Activated naive CD4-positive, alpha-beta T cell treated with anti-CD3 and anti-CD28 coated beads, Interleukin-2, amount 50 U/mL, for 24 hours (primary cell): ENCODE measurements around the gene CCDC9.
A peak's percentile ranks its signal among the peaks of the same experiment; 100 is the strongest.
"Not testable (repeated sequence)": the region's sequence is repeated elsewhere in the genome, so short reads cannot be mapped to it uniquely, and the experiment has no call there.

Source experiments
- H3K27ac Mint-ChIP-seq: one replicate; pipeline ENCODE4 v1.8.0; 2021; ENCODE audit warnings: mild to moderate bottlenecking, mixed read lengths
- H3K27me3 Mint-ChIP-seq: one replicate; pipeline ENCODE4 v1.8.0; 2021; ENCODE audit warnings: mixed read lengths
- H3K36me3 Mint-ChIP-seq: one replicate; pipeline ENCODE4 v1.8.0; 2021; ENCODE audit warnings: mixed read lengths
- H3K4me1 Mint-ChIP-seq: one replicate; pipeline ENCODE4 v1.8.0; 2021; ENCODE audit warnings: mixed read lengths
- H3K4me3 Mint-ChIP-seq: one replicate; pipeline ENCODE4 v1.8.0; 2021; ENCODE audit warnings: mild to moderate bottlenecking, mixed read lengths
- H3K9me3 Mint-ChIP-seq: one replicate; pipeline ENCODE4 v1.8.0; 2021; ENCODE audit warnings: mixed read lengths

Gene CCDC9

DNA sequence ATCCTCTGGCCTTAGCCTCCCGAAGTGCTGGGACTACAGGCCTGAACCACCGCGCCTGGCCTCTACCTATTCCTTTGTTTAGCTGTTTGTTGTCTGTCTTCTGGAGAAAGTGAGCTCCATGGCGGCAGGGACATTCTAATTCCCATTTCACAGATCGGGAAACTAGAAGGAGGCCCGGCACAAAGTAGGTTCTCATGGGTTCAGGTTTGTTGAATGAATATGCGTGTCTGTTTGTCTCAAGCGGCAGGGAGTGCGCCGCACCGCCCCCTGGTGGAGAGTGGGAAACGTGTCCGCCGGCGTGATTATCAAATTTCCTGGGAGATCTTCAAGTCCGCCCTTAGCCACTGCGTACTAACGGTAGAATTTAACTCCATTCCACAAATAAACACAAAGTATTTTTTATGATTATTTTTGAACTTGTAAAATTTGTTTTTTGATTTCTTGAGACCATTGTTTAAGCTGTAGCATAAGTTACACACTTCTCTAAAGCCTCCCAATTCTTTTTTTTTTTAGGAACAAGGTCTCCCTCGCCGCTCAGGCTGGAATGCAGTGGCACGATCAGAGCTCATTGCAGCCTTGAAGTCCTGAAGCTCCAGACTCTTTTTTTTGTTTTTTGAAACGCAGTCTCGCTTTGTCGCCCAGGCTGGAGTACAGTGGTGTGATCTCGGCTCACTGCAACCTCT lies 8.9 kb upstream of the CCDC9 start:
- Mint-ChIP-seq H3K36me3 (peaks cover 2% of the 10 kb centered on the region), H3K4me3 (no peak overlapping the region), H3K27ac (peak overlapping the region; percentile 81), H3K9me3 (no peaks in the 10 kb centered on the region), H3K27me3 (no peaks in the 10 kb centered on the region), H3K4me1 (peaks cover 16% of the 10 kb centered on the region)

DNA sequence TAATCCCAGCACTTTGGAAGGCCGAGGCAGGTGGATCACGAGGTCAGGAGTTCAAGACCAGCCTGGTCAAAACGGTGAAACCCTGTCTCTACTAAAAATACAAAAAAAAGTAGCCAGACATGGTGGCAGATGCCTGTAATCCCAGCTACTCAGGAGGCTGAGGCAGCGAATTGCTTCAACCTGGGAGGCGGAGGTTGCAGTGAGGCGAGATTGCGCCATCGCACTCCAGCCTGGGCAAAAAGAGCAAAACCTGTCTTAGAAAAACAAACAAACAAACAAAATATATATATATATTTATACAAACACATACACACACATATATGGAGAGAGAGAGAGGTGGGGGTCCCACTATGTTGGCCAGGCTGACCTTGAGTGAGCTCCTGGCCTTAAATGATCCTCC lies 3.3 kb upstream of the CCDC9 start:
- not testable (repeated sequence) for H3K27me3 Mint-ChIP-seq, H3K9me3 Mint-ChIP-seq, H3K27ac Mint-ChIP-seq, H3K36me3 Mint-ChIP-seq, H3K4me3 Mint-ChIP-seq
- peaks cover 17% of the 10 kb centered on the region for H3K4me1 Mint-ChIP-seq

- no peaks in the 10 kb centered on the region for H3K9me3 Mint-ChIP-seq
- no peaks in the 10 kb centered on the region for H3K27me3 Mint-ChIP-seq
- no peak overlapping the region for H3K27ac Mint-ChIP-seq
- H3K36me3 Mint-ChIP-seq: peaks cover 5% of the 10 kb centered on the region
- no peak overlapping the region for H3K4me3 Mint-ChIP-seq
- peaks cover 20% of the 10 kb centered on the region for H3K4me1 Mint-ChIP-seq
These were observed 2.9 kb upstream of the CCDC9 start for GRCh38 chr19:47253467-47253881.

- Mint-ChIP-seq H3K27ac (peak overlapping the region; percentile 62), H3K4me1 (peaks cover 25% of the 10 kb centered on the region), H3K36me3 (peaks cover 6% of the 10 kb centered on the region), H3K4me3 (no peak overlapping the region), H3K27me3 (no peaks in the 10 kb centered on the region), H3K9me3 (no peaks in the 10 kb centered on the region)
These were observed 2.4 kb upstream of the CCDC9 start for GRCh38 chr19:47253970-47254369.

DNA sequence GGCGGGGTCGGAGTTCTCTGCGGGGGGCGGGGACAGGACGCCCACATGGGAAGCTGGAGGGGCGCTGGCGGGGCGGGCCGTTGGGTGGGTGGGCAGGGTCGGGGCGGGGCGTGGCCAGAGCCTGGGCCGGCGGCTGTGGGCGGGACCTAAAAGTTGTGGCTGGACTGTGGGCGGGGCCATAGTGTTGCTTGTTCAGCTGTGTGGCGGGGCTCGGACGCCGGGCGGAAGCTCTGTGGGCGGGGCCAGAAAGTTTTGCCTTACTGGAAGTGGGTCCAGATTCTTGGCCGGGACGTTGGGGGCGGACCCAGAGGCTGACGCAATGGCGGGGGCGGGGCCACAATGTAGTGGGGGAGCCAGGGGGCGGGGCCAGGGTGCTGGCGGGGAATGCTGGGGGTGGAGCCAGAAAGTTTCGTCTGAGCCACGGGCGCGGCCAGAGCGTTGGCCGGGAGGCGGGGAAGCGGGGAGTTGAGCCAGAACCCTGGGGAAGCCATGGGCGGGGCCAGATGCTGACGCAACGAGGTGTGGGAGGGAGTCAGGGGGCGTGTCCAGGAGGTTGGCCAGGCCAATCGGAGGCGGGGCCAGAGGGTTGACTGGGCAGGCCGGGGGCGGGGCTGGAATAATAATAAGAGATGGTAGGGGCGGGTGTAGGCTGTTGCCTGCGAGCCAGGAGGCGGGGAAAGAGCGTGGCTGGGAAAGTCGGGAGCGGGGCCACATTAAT lies 527 bp downstream of the CCDC9 start:
- Mint-ChIP-seq H3K27me3 (no peaks in the 10 kb centered on the region), H3K9me3 (no peaks in the 10 kb centered on the region), H3K27ac (peak overlapping the region; percentile 96), H3K4me3 (peak overlapping the region; percentile 93), H3K36me3 (peaks cover 23% of the 10 kb centered on the region), H3K4me1 (peaks cover 41% of the 10 kb centered on the region)

GRCh38 chr19:47257411-47258169 lies 1.3 kb downstream of the CCDC9 start:
- peak overlapping the region; percentile 96 for H3K27ac Mint-ChIP-seq
- H3K27me3 Mint-ChIP-seq: no peaks in the 10 kb centered on the region
- peaks cover 41% of the 10 kb centered on the region for H3K4me1 Mint-ChIP-seq
- peak overlapping the region; percentile 93 for H3K4me3 Mint-ChIP-seq
- no peaks in the 10 kb centered on the region for H3K9me3 Mint-ChIP-seq
- peaks cover 23% of the 10 kb centered on the region for H3K36me3 Mint-ChIP-seq

- Mint-ChIP-seq H3K9me3 (no peaks in the 10 kb centered on the region), H3K4me1 (peaks cover 41% of the 10 kb centered on the region), H3K4me3 (peak overlapping the region; percentile 93), H3K36me3 (peaks cover 23% of the 10 kb centered on the region), H3K27ac (peak overlapping the region; percentile 68), H3K27me3 (no peaks in the 10 kb centered on the region)
These were observed 2.1 kb downstream of the CCDC9 start for GRCh38 chr19:47258434-47258833.

- Mint-ChIP-seq H3K9me3 (no peaks in the 10 kb centered on the region), H3K4me1 (peaks cover 41% of the 10 kb centered on the region), H3K36me3 (peaks cover 23% of the 10 kb centered on the region), H3K4me3 (peak overlapping the region; percentile 71), H3K27ac (peak overlapping the region; percentile 72), H3K27me3 (no peaks in the 10 kb centered on the region)
These were observed 2.7 kb downstream of the CCDC9 start for GRCh38 chr19:47258895-47259555.

- Mint-ChIP-seq H3K4me1 (peaks cover 41% of the 10 kb centered on the region), H3K27me3 (no peaks in the 10 kb centered on the region)
These were observed 4.2 kb downstream of the CCDC9 start for GRCh38 chr19:47260476-47260875.

DNA sequence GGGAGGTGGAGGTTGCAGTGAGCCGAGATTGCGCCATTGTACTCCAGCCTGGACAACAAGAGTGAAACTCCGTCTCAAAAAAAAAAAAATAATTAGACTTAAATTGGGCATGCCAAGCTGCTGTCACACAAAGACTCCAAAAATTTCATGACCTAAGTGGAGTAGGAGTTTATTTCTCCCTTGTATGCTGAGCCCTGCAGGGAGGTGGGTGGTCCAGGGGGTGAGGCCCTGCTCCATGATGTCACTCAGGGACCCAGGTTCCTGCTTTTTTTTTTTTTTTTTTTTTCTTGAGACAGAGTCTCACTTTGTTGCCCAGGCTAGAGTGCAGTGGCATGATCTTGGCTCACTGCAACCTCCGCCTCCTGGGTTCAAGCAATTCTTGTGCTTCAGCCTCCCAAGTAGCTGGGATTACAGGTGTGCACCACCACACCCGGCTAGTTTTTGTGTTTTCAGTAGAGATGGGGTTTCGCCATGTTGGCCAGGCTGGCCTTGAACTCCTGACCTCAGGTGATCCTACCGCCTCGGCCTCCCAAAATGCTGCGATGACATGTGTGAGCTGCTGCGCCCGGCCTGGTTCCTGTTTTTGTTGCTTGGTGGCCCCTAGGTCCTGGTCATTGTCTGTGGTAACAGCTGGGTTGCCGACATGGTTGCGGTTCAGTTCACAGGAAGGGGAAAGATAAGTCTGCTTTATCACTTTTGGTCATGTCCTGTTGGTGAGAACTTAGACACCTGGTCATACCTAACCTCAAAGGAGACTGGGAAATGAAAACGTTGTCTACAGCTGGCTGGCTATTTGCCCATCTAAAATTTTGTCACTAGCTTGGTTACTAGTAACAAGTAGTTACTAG lies 5.8 kb downstream of the CCDC9 start:
- not testable (repeated sequence) for H3K27me3 Mint-ChIP-seq, H3K27ac Mint-ChIP-seq, H3K4me3 Mint-ChIP-seq, H3K9me3 Mint-ChIP-seq
- Mint-ChIP-seq H3K4me1 (peaks cover 36% of the 10 kb centered on the region), H3K36me3 (peaks cover 27% of the 10 kb centered on the region)

More at GRCh38 chr19:47260476-47260875, 4.2 kb downstream of the CCDC9 start:
- H3K27ac Mint-ChIP-seq: peak overlapping the region; percentile 30
- H3K9me3 Mint-ChIP-seq: no peaks in the 10 kb centered on the region
- peaks cover 27% of the 10 kb centered on the region for H3K36me3 Mint-ChIP-seq
- H3K4me3 Mint-ChIP-seq: no peak overlapping the region

DNA sequence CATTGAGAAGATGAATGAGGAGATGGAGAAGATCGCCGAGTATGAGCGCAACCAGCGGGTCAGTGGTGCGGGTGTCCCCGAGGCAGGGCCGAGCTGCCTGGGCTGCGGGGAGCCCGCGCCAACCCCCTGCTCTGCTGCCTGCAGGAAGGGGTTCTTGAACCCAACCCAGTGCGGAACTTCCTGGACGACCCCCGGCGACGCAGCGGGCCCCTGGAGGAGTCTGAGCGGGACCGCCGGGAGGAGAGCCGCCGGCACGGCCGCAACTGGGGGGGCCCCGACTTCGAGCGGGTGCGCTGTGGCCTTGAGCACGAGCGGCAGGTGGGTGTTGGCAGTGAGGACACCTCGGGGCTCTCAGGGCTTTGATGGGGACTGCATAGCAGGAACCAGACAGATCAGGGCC lies 8.3 kb downstream of the CCDC9 start:
- H3K9me3 Mint-ChIP-seq: no peaks in the 10 kb centered on the region
- H3K4me3 Mint-ChIP-seq: no peak overlapping the region
- H3K27me3 Mint-ChIP-seq: no peaks in the 10 kb centered on the region
- no peak overlapping the region for H3K27ac Mint-ChIP-seq
- peaks cover 19% of the 10 kb centered on the region for H3K36me3 Mint-ChIP-seq
- H3K4me1 Mint-ChIP-seq: peaks cover 13% of the 10 kb centered on the region

GRCh38 chr19:47266401-47266941 lies 10.1 kb downstream of the CCDC9 start:
- H3K4me1 Mint-ChIP-seq: no peaks in the 10 kb centered on the region
- H3K4me3 Mint-ChIP-seq: no peak overlapping the region
- no peaks in the 10 kb centered on the region for H3K27me3 Mint-ChIP-seq
- H3K27ac Mint-ChIP-seq: no peak overlapping the region
- H3K9me3 Mint-ChIP-seq: no peaks in the 10 kb centered on the region
- H3K36me3 Mint-ChIP-seq: peaks cover 10% of the 10 kb centered on the region

GRCh38 chr19:47267350-47267759 lies 11.0 kb downstream of the CCDC9 start:
- Mint-ChIP-seq H3K4me3 (no peak overlapping the region), H3K27ac (no peak overlapping the region)

GRCh38 chr19:47268028-47268427 lies 11.7 kb downstream of the CCDC9 start:
- no peaks in the 10 kb centered on the region for H3K27me3 Mint-ChIP-seq
- H3K4me3 Mint-ChIP-seq: no peak overlapping the region
- peaks cover 10% of the 10 kb centered on the region for H3K36me3 Mint-ChIP-seq
- peaks cover 10% of the 10 kb centered on the region for H3K4me1 Mint-ChIP-seq
- H3K27ac Mint-ChIP-seq: no peak overlapping the region
- H3K9me3 Mint-ChIP-seq: no peaks in the 10 kb centered on the region

More at GRCh38 chr19:47267350-47267759, 11.0 kb downstream of the CCDC9 start:
- peaks cover 3% of the 10 kb centered on the region for H3K4me1 Mint-ChIP-seq
- H3K27me3 Mint-ChIP-seq: no peaks in the 10 kb centered on the region
- no peaks in the 10 kb centered on the region for H3K9me3 Mint-ChIP-seq
- peaks cover 10% of the 10 kb centered on the region for H3K36me3 Mint-ChIP-seq
